ENCODE data around the gene OR51S1.

The OR51S1 gene

GRCh38 chr11:4798427-4799183 is 50.4 kb downstream of the OR51S1 start (continued):
- TF ChIP-seq ZNF8 (CRISPR knock-in tag; IDR thresholded peaks at IDR 0.05) (no peak), TSHZ2 (CRISPR knock-in tag; IDR thresholded peaks at IDR 0.05) (no peak), BACH2 (CRISPR knock-in tag; IDR thresholded peaks at IDR 0.05; ENCODE audit: borderline replicate concordance) (no peak), PPARA (CRISPR knock-in tag; IDR thresholded peaks at IDR 0.05; ENCODE audit: borderline replicate concordance) (no peak), ZNF565 (CRISPR knock-in tag; conservative IDR thresholded peaks at IDR 0.05; ENCODE audit: low read depth) (no peak), ESRRG (CRISPR knock-in tag; IDR thresholded peaks at IDR 0.05) (no peak), ZFP3 (CRISPR knock-in tag; IDR thresholded peaks at IDR 0.05) (no peak)

All from SK-N-SH treated with all-trans-retinoic acid at 6 μM for 48 hours (cell line).